Right lobe of liver (tissue), 6 donors: ENCODE data around the gene PRM2. TPM values are rescaled to one million over a fixed set of nuclear protein-coding genes. Genes with fewer than 3 reads are reported as not detected.

Experiments used
- ATAC-seq, 4 donors: fragments of 200-7000 bp; cut with Tn5 transposase; one replicate each; pipeline ENCODE4 v1.9.1; 2020; ENCODE audit warnings: mild to moderate bottlenecking in 4 of 4, moderate library complexity in 4 of 4
- DNase-seq, 3 donors: peaks; one replicate each; pipeline ENCODE4 v3.0.0-alpha.2; 2020
- H3K27ac ChIP-seq, 3 donors: fragments of 200-600 bp; one replicate each; pipeline ENCODE4 v1.8.0; 2022
- H3K27me3 ChIP-seq, 2 donors: fragments of 200-600 bp; one replicate each; pipeline ENCODE4 v1.8.0; 2022
- H3K36me3 ChIP-seq, 4 donors: fragments of 200-600 bp; sonication (generic) in 1 of 4; one replicate each; pipeline versions ENCODE4 v1.5.1 to v1.8.0; 2017 to 2022; ENCODE audit warnings: control low read depth in 1 of 4
- H3K4me1 ChIP-seq, 4 donors: fragments of 200-600 bp; sonication (generic) in 1 of 4; one replicate each; pipeline versions ENCODE4 v1.5.1 to v1.8.0; 2017 to 2022; ENCODE audit warnings: control low read depth in 1 of 4
- H3K4me3 ChIP-seq, 3 donors: fragments of 200-600 bp; one replicate each; pipeline ENCODE4 v1.8.0; 2022
- H3K9me3 ChIP-seq, 4 donors: fragments of 200-600 bp; sonication (generic) in 1 of 4; one replicate each; pipeline versions ENCODE4 v1.5.1 to v1.8.0; 2017 to 2022; ENCODE audit warnings: control low read depth in 1 of 4
- CTCF ChIP-seq, 4 donors: fragments of 200-600 bp in 3 of 4; fragments of 450-650 bp in 1 of 4; IDR thresholded peaks; one replicate each; pipeline versions ENCODE4 v1.5.1 to v1.8.0; 2016 to 2022; ENCODE audit warnings: antibody characterized with exemption in 4 of 4, mild to moderate bottlenecking in 2 of 4
- POLR2A ChIP-seq: fragments of 450-650 bp; IDR thresholded peaks from one replicate; pipeline ENCODE4 v1.6.1; 2017; ENCODE audit warnings: antibody characterized with exemption, mild to moderate bottlenecking
- WGBS: methylation state at CpG from one replicate; pipeline ENCODE4 v1.1.6; 2018; ENCODE audit warnings: low coverage, low lambda C conversion rate; ENCODE audit not compliant: insufficient coverage; ENCODE audit errors: missing lambda C conversion rate; 5-methylcytosine and 5-hydroxymethylcytosine counted together
- intact Hi-C, 2 donors: fragments of 100-400 bp; cut with DNase I; formaldehyde crosslinking; loops; one replicate each; pipeline versions ENCODE4 v1.11.2 to v1.14.1; 2022
- total RNA-seq, 6 experiments: library from RNA; depleted of rRNA in 2 of 6; stranded (reverse); fragments of >200 nt in 2 of 6; fragmentation: NEBNext Ultra II Directional in 3 of 6; extraction: Animal tissue kit (Norgen Biotek cat#: 25700) in 3 of 6; gene quantifications; one replicate each; pipeline versions ENCODE4 v1.1.0 to v1.2.4, GENCODE V29; 2016 to 2023
- donor health status: DM: no; HTN: yes; CAD: no.
- donor health status: DM: no; HTN: no; CAD: no.
- donor health status: DM: no; HTN: no; CAD: no.
- donor health status: DM: no; HTN: yes; CAD: no.
- donor health status: DM: no; HTN: yes; CAD: no.

Gene PRM2
- total RNA-seq, 6 experiments from 2014 or later, result not detected

GRCh38 chr16:11321662-11322061, 45.4 kb upstream of the PRM2 start:
- TF ChIP-seq CTCF (IDR thresholded peaks at IDR 0.05) (no peak), POLR2A (no peak)
- Histone ChIP-seq H3K27ac (no peak overlapping the region), H3K4me3 (no peak overlapping the region), H3K9me3 (no peaks in the 10 kb centered on the region), H3K27me3 (no peaks in the 10 kb centered on the region), H3K4me1 (no peaks in the 10 kb centered on the region), H3K36me3 (no peaks in the 10 kb centered on the region)
- WGBS, result 33% methylated on average over 3 of the region's 5 CpGs
- ATAC-seq (no peak), DNase-seq (no peak)
- intact Hi-C loops, result no loop called here

GRCh38 chr16:11320170-11320569, 43.9 kb upstream of the PRM2 start:
- no peak for ATAC-seq
- Histone ChIP-seq H3K9me3 (no peaks in the 10 kb centered on the region), H3K27ac (no peak overlapping the region), H3K27me3 (no peaks in the 10 kb centered on the region), H3K4me1 (no peaks in the 10 kb centered on the region), H3K36me3 (no peaks in the 10 kb centered on the region), H3K4me3 (no peak overlapping the region)
- WGBS, result no CpG with 5 or more reads among the region's 10 CpGs
- DNase-seq, result no peak
- TF ChIP-seq POLR2A, result no peak
- no peak for TF ChIP-seq CTCF (IDR thresholded peaks at IDR 0.05)
- intact Hi-C loops, result no loop called here

- WGBS, result no CpG with 5 or more reads among the region's 8 CpGs
- H3K9me3 ChIP-seq, result no peaks in the 10 kb centered on the region
- H3K27ac ChIP-seq, result no peak overlapping the region
- H3K4me1 ChIP-seq, result no peaks in the 10 kb centered on the region
- intact Hi-C loops, result no loop called here
- ATAC-seq (no peak), DNase-seq (no peak)
- no peak overlapping the region for H3K4me3 ChIP-seq
- TF ChIP-seq CTCF (IDR thresholded peaks at IDR 0.05), result no peak
- no peak for TF ChIP-seq POLR2A
- H3K27me3 ChIP-seq, result no peaks in the 10 kb centered on the region
- H3K36me3 ChIP-seq, result no peaks in the 10 kb centered on the region
These were observed 43.4 kb upstream of the PRM2 start for GRCh38 chr16:11319529-11320146.

- DNase-seq (no peak), ATAC-seq (no peak)
- no peak overlapping the region for H3K27ac ChIP-seq
- WGBS, result 53% methylated on average over 2 of the region's 8 CpGs
- H3K36me3 ChIP-seq, result no peaks in the 10 kb centered on the region
- H3K4me3 ChIP-seq, result no peak overlapping the region
- no peaks in the 10 kb centered on the region for H3K4me1 ChIP-seq
- H3K27me3 ChIP-seq, result no peaks in the 10 kb centered on the region
- TF ChIP-seq POLR2A (no peak), CTCF (IDR thresholded peaks at IDR 0.05) (no peak)
- intact Hi-C loops, result no loop called here
- H3K9me3 ChIP-seq, result no peaks in the 10 kb centered on the region
These were observed 42.5 kb upstream of the PRM2 start for GRCh38 chr16:11318817-11319216.
